Ascending aorta (tissue), 2 donors: ENCODE data around the gene RAD51B. TPM values are rescaled to one million over a fixed set of nuclear protein-coding genes. Genes with fewer than 3 reads are reported as not detected.

Experiments
- DNase-seq, 2 donors: peaks; one replicate each; pipeline ENCODE4 v3.0.0-alpha.2; 2019; ENCODE audit warnings: low spot score in 2 of 2
- H3K27ac ChIP-seq, 2 donors: fragments of 200-600 bp; sonication (generic); one replicate each; pipeline ENCODE4 v1.5.1; 2016 to 2017; ENCODE audit warnings: mild to moderate bottlenecking in 1 of 2
- H3K27me3 ChIP-seq: fragments of 200-600 bp; sonication (generic); one replicate; pipeline ENCODE4 v1.5.1; 2017
- H3K36me3 ChIP-seq, 2 donors: fragments of 200-600 bp; sonication (generic); one replicate each; pipeline ENCODE4 v1.5.1; 2016
- H3K4me1 ChIP-seq, 2 donors: fragments of 200-600 bp; sonication (generic); one replicate each; pipeline ENCODE4 v1.5.1; 2016 to 2017; ENCODE audit warnings: mild to moderate bottlenecking in 1 of 2
- H3K4me3 ChIP-seq, 2 donors: fragments of 200-600 bp; sonication (generic); one replicate each; pipeline ENCODE4 v1.5.1; 2016 to 2017; ENCODE audit warnings: mild to moderate bottlenecking in 1 of 2
- H3K9me3 ChIP-seq, 2 donors: fragments of 200-600 bp; sonication (generic); one replicate each; pipeline ENCODE4 v1.5.1; 2016
- CTCF ChIP-seq, 3 experiments: fragments of 200-600 bp in 2 of 3; fragments of 450-650 bp in 1 of 3; sonication (generic) in 2 of 3; IDR thresholded peaks; one replicate each; pipeline ENCODE4 v1.5.1; 2016 to 2019; ENCODE audit warnings: antibody characterized with exemption in 3 of 3, mild to moderate bottlenecking in 1 of 3, moderate library complexity in 1 of 3
- intact Hi-C: fragments of 100-400 bp; cut with DNase I; formaldehyde crosslinking; loops from one replicate; pipeline ENCODE4 v1.15.1; 2023
- total RNA-seq: library from RNA; depleted of rRNA; stranded (reverse); fragments of >200 nt; gene quantifications from one replicate; pipeline ENCODE4 v1.1.0, GENCODE V29; 2016

Gene RAD51B
- total RNA-seq, 1 donor from 2014 or later, result not detected

- DNase-seq, result no peak
- Histone ChIP-seq H3K36me3 (no peaks in the 10 kb centered on the region), H3K27me3 (no peaks in the 10 kb centered on the region), H3K4me1 (no peaks in the 10 kb centered on the region), H3K4me3 (no peak overlapping the region), H3K27ac (no peak overlapping the region), H3K9me3 (no peaks in the 10 kb centered on the region)
- intact Hi-C loops, result no loop called here
- TF ChIP-seq CTCF (IDR thresholded peaks at IDR 0.05), result no peak
These were observed 441.7 kb downstream of the RAD51B start for GRCh38 chr14:68261092-68261842.

- Histone ChIP-seq H3K36me3 (no peaks in the 10 kb centered on the region), H3K9me3 (no peaks in the 10 kb centered on the region), H3K27me3 (no peaks in the 10 kb centered on the region), H3K4me1 (no peaks in the 10 kb centered on the region), H3K4me3 (no peak overlapping the region), H3K27ac (no peak overlapping the region)
- TF ChIP-seq CTCF (IDR thresholded peaks at IDR 0.05), result no peak
- intact Hi-C loops, result no loop called here
- no peak for DNase-seq
These were observed 443.0 kb downstream of the RAD51B start for GRCh38 chr14:68262567-68262966.

- H3K4me1 ChIP-seq, result peaks cover 0 to 3% of the 10 kb centered on the region in 2 donors
- intact Hi-C loops, result no loop called here
- H3K4me3 ChIP-seq, result no peak overlapping the region
- no peaks in the 10 kb centered on the region for H3K36me3 ChIP-seq
- no peak for DNase-seq
- no peak for TF ChIP-seq CTCF (IDR thresholded peaks at IDR 0.05)
- H3K27ac ChIP-seq, result no peak overlapping the region
- H3K9me3 ChIP-seq, result no peaks in the 10 kb centered on the region
- no peaks in the 10 kb centered on the region for H3K27me3 ChIP-seq
These were observed 444.1 kb downstream of the RAD51B start for GRCh38 chr14:68263563-68264259.

GRCh38 chr14:68264260-68264569, 444.6 kb downstream of the RAD51B start:
- TF ChIP-seq CTCF (IDR thresholded peaks at IDR 0.05), result no peak
- Histone ChIP-seq H3K36me3 (no peaks in the 10 kb centered on the region), H3K27me3 (no peaks in the 10 kb centered on the region), H3K27ac (no peak overlapping the region), H3K4me3 (no peak overlapping the region), H3K9me3 (no peaks in the 10 kb centered on the region), H3K4me1 (peaks cover 0 to 3% of the 10 kb centered on the region in 2 donors)
- no peak for DNase-seq
- intact Hi-C loops, result no loop called here

GRCh38 chr14:68266998-68267397, 447.4 kb downstream of the RAD51B start:
- intact Hi-C loops, result no loop called here
- no peak for TF ChIP-seq CTCF (IDR thresholded peaks at IDR 0.05)
- H3K27me3 ChIP-seq, result no peaks in the 10 kb centered on the region
- no peaks in the 10 kb centered on the region for H3K36me3 ChIP-seq
- H3K4me3 ChIP-seq, result no peak overlapping the region
- no peaks in the 10 kb centered on the region for H3K9me3 ChIP-seq
- DNase-seq, result no peak
- no peak overlapping the region for H3K27ac ChIP-seq
- peaks cover 2 to 3% of the 10 kb centered on the region in 2 donors for H3K4me1 ChIP-seq
